HepG2 (cell line): ENCODE results near the gene SPATA32. TPM values are rescaled to one million over a fixed set of nuclear protein-coding genes. Genes with fewer than 3 reads are reported as not detected.
A peak's percentile ranks its signal among the peaks of the same experiment; 100 is the strongest.

Experiments
- DRAP1 ChIP-seq: IDR thresholded peaks from 2 replicates; pipeline ENCODE4 v1.6.1; 2016; ENCODE audit warnings: missing genetic modification reagents, missing compliant biosample characterization
- HDAC1 ChIP-seq: sonication (generic); formaldehyde crosslinking; IDR thresholded peaks from 2 replicates; pipeline ENCODE4 v1.5.1; 2020; ENCODE audit warnings: mild to moderate bottlenecking, missing genetic modification reagents
- KDM5B ChIP-seq: sonication (generic); formaldehyde crosslinking; IDR thresholded peaks from 2 replicates; pipeline ENCODE4 v1.4.0; 2020; ENCODE audit warnings: missing genetic modification reagents, mild to moderate bottlenecking, borderline replicate concordance
- KLF16 ChIP-seq, 2 experiments: sonication (generic) in 1 of 2; formaldehyde crosslinking in 1 of 2; IDR thresholded peaks; 2 replicates each; pipeline versions ENCODE4 v1.6.1 to v1.8.0; 2016 to 2023; ENCODE audit warnings: missing genetic modification reagents in 2 of 2, missing compliant biosample characterization in 1 of 2
- MLLT10 ChIP-seq: sonication (generic); formaldehyde crosslinking; IDR thresholded peaks from 2 replicates; pipeline ENCODE4 v1.4.0; 2020; ENCODE audit warnings: missing genetic modification reagents
- RXRB ChIP-seq: IDR thresholded peaks from 2 replicates; pipeline ENCODE4 v1.6.1; 2016; ENCODE audit warnings: borderline replicate concordance, missing genetic modification reagents, missing compliant biosample characterization
- ZC3H13 ChIP-seq: sonication (generic); formaldehyde crosslinking; IDR thresholded peaks from 2 replicates; pipeline ENCODE4 v1.8.1; 2023; ENCODE audit warnings: mild to moderate bottlenecking, missing genetic modification reagents, moderate library complexity
- ZNF101 ChIP-seq: sonication (generic); formaldehyde crosslinking; IDR thresholded peaks from 2 replicates; pipeline ENCODE4 v1.4.0; 2020; ENCODE audit warnings: mild to moderate bottlenecking, low read depth, missing genetic modification reagents, borderline replicate concordance
- ZNF572 ChIP-seq: sonication (generic); formaldehyde crosslinking; IDR thresholded peaks from 2 replicates; pipeline ENCODE4 v1.5.1; 2020; ENCODE audit warnings: mild to moderate bottlenecking, missing genetic modification reagents
- polyA plus RNA-seq, 8 experiments: library from polyadenylated mRNA; depleted of rRNA in 3 of 8; stranded (reverse) in 7 of 8; unstranded in 1 of 8; fragments of >200 nt; fragmentation: Illumina TruSeq in 4 of 8; extraction: Trizol in 4 of 8; gene quantifications; 2 replicates each; pipeline versions ENCODE4 v1.2.1 to v1.2.3, GENCODE V29; 2011 to 2016; ENCODE audit warnings: low read depth in 4 of 8, missing spikeins in 1 of 8, mixed read lengths in 1 of 8; ENCODE audit not compliant: insufficient read depth in 1 of 8
- total RNA-seq, 5 experiments: library from RNA; depleted of rRNA; stranded (reverse); fragments of >200 nt; fragmentation: Illumina TruSeq; extraction: Trizol; gene quantifications; 2 replicates each; pipeline ENCODE4 v1.2.3, GENCODE V29; 2016; ENCODE audit warnings: low read depth in 1 of 5
- TF ChIP-seq, protein P1 (sequence below): sonication (generic); formaldehyde crosslinking; IDR thresholded peaks from one replicate; pipeline ENCODE4 v1.5.1; 2020; ENCODE audit warnings: mild to moderate bottlenecking, missing genetic modification reagents; ENCODE audit errors: not compliant biosample characterization
- TF ChIP-seq, protein P2 (sequence below): IDR thresholded peaks from 2 replicates; pipeline ENCODE4 v1.6.1; 2016
- TF ChIP-seq, protein P3 (sequence below): sonication (generic); formaldehyde crosslinking; IDR thresholded peaks from 2 replicates; pipeline ENCODE4 v1.5.0; 2020; ENCODE audit warnings: missing genetic modification reagents
- TF ChIP-seq, protein P4 (sequence below): sonication (generic); formaldehyde crosslinking; IDR thresholded peaks from 2 replicates; pipeline ENCODE4 v1.8.0; 2022; ENCODE audit warnings: missing genetic modification reagents, mild to moderate bottlenecking, moderate library complexity, borderline replicate concordance
- TF ChIP-seq, protein P5 (sequence below): sonication (generic); formaldehyde crosslinking; IDR thresholded peaks from 2 replicates; pipeline ENCODE4 v1.4.0; 2020; ENCODE audit warnings: missing genetic modification reagents

The SPATA32 gene
- total and polyA plus RNA-seq, 2 of the 13 experiments (the other 11 are each of a cell fraction or from before 2014, with no cell fraction given) = not detected

- TF ChIP-seq, protein P1, sequence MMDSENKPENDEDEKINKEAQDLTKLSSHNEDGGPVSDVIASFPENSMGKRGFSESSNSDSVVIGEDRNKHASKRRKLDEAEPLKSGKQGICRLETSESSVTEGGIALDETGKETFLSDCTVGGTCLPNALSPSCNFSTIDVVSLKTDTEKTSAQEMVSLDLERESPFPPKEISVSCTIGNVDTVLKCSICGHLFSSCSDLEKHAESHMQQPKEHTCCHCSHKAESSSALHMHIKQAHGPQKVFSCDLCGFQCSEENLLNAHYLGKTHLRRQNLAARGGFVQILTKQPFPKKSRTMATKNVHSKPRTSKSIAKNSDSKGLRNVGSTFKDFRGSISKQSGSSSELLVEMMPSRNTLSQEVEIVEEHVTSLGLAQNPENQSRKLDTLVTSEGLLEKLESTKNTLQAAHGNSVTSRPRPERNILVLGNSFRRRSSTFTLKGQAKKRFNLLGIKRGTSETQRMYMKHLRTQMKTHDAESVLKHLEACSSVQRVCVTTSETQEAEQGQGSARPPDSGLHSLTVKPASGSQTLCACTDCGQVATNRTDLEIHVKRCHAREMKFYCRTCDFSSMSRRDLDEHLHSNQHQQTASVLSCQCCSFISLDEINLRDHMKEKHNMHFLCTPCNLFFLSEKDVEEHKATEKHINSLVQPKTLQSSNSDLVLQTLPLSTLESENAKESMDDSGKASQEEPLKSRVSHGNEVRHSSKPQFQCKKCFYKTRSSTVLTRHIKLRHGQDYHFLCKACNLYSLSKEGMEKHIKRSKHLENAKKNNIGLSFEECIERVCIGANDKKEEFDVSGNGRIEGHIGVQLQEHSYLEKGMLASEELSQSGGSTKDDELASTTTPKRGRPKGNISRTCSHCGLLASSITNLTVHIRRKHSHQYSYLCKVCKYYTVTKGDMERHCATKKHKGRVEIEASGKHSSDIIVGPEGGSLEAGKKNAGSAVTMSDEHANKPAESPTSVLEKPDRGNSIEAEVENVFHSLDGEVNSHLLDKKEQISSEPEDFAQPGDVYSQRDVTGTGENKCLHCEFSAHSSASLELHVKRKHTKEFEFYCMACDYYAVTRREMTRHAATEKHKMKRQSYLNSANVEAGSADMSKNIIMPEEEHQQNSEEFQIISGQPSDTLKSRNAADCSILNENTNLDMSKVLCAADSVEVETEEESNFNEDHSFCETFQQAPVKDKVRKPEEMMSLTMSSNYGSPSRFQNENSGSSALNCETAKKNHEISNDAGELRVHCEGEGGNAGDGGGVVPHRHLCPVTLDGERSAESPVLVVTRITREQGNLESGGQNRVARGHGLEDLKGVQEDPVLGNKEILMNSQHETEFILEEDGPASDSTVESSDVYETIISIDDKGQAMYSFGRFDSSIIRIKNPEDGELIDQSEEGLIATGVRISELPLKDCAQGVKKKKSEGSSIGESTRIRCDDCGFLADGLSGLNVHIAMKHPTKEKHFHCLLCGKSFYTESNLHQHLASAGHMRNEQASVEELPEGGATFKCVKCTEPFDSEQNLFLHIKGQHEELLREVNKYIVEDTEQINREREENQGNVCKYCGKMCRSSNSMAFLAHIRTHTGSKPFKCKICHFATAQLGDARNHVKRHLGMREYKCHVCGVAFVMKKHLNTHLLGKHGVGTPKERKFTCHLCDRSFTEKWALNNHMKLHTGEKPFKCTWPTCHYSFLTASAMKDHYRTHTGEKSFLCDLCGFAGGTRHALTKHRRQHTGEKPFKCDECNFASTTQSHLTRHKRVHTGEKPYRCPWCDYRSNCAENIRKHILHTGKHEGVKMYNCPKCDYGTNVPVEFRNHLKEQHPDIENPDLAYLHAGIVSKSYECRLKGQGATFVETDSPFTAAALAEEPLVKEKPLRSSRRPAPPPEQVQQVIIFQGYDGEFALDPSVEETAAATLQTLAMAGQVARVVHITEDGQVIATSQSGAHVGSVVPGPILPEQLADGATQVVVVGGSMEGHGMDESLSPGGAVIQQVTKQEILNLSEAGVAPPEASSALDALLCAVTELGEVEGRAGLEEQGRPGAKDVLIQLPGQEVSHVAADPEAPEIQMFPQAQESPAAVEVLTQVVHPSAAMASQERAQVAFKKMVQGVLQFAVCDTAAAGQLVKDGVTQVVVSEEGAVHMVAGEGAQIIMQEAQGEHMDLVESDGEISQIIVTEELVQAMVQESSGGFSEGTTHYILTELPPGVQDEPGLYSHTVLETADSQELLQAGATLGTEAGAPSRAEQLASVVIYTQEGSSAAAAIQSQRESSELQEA = no peak
- TF ChIP-seq ZNF101 (CRISPR knock-in tag) (no peak), KDM5B (CRISPR knock-in tag) (peak; percentile 82), DRAP1 (CRISPR knock-in tag) (0 out of 2 replicates have a peak, but pooled peaks have one; percentile 19), RXRB (CRISPR knock-in tag) (no peak), ZC3H13 (CRISPR knock-in tag) (no peak), MLLT10 (CRISPR knock-in tag) (no peak), KLF16 (CRISPR knock-in tag; IDR thresholded peaks at IDR 0.05) (0 out of 4 replicates have a peak, but pooled peaks of 1 of the 2 experiments have one; percentile 37), ZNF572 (no peak), HDAC1 (peak; percentile 14; the same call in 1 of the 2 replicates)
- TF ChIP-seq, protein P2, sequence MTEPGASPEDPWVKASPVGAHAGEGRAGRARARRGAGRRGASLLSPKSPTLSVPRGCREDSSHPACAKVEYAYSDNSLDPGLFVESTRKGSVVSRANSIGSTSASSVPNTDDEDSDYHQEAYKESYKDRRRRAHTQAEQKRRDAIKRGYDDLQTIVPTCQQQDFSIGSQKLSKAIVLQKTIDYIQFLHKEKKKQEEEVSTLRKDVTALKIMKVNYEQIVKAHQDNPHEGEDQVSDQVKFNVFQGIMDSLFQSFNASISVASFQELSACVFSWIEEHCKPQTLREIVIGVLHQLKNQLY (CRISPR knock-in tag) = no peak
- TF ChIP-seq, protein P3, sequence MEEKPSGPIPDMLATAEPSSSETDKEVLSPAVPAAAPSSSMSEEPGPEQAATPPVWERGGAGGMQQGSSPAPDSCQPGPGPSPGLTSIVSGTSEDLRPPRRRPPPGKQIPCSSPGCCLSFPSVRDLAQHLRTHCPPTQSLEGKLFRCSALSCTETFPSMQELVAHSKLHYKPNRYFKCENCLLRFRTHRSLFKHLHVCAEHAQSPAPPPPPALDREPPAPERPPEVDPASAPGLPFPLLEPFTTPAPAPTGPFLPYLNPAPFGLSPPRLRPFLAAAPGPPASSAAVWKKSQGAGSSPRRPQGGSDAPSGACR (CRISPR knock-in tag) = no peak
- TF ChIP-seq, protein P4, sequence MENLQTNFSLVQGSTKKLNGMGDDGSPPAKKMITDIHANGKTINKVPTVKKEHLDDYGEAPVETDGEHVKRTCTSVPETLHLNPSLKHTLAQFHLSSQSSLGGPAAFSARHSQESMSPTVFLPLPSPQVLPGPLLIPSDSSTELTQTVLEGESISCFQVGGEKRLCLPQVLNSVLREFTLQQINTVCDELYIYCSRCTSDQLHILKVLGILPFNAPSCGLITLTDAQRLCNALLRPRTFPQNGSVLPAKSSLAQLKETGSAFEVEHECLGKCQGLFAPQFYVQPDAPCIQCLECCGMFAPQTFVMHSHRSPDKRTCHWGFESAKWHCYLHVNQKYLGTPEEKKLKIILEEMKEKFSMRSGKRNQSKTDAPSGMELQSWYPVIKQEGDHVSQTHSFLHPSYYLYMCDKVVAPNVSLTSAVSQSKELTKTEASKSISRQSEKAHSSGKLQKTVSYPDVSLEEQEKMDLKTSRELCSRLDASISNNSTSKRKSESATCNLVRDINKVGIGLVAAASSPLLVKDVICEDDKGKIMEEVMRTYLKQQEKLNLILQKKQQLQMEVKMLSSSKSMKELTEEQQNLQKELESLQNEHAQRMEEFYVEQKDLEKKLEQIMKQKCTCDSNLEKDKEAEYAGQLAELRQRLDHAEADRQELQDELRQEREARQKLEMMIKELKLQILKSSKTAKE (CRISPR knock-in tag) = no peak
- TF ChIP-seq, protein P5, sequence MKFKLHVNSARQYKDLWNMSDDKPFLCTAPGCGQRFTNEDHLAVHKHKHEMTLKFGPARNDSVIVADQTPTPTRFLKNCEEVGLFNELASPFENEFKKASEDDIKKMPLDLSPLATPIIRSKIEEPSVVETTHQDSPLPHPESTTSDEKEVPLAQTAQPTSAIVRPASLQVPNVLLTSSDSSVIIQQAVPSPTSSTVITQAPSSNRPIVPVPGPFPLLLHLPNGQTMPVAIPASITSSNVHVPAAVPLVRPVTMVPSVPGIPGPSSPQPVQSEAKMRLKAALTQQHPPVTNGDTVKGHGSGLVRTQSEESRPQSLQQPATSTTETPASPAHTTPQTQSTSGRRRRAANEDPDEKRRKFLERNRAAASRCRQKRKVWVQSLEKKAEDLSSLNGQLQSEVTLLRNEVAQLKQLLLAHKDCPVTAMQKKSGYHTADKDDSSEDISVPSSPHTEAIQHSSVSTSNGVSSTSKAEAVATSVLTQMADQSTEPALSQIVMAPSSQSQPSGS = no peak
Observed at GRCh38 chr17:45231481-45232116, 30.3 kb downstream of the SPATA32 start (continued).
